HepG2 (cell line): ENCODE results near the gene TEDC1. TPM values are rescaled to one million over a fixed set of nuclear protein-coding genes. Genes with fewer than 3 reads are reported as not detected.

Experiments used
- GABPB1 ChIP-seq: IDR thresholded peaks from 2 replicates; pipeline ENCODE4 v1.6.1; 2016; ENCODE audit warnings: mild to moderate bottlenecking, missing genetic modification reagents, moderate library complexity, missing compliant biosample characterization
- KLF16 ChIP-seq, 2 experiments: sonication (generic) in 1 of 2; formaldehyde crosslinking in 1 of 2; IDR thresholded peaks; 2 replicates each; pipeline versions ENCODE4 v1.6.1 to v1.8.0; 2016 to 2023; ENCODE audit warnings: missing genetic modification reagents in 2 of 2, missing compliant biosample characterization in 1 of 2
- NFRKB ChIP-seq: fragments of 450-650 bp; IDR thresholded peaks from 2 replicates; pipeline ENCODE4 v1.6.1; 2017
- NKX3-1 ChIP-seq: sonication (generic); formaldehyde crosslinking; IDR thresholded peaks from 2 replicates; pipeline ENCODE4 v1.5.0; 2020; ENCODE audit warnings: missing genetic modification reagents
- ONECUT2 ChIP-seq: sonication (generic); formaldehyde crosslinking; IDR thresholded peaks from 2 replicates; pipeline ENCODE4 v1.4.0; 2020; ENCODE audit warnings: missing genetic modification reagents
- RARG ChIP-seq: sonication (generic); formaldehyde crosslinking; IDR thresholded peaks from 2 replicates; pipeline ENCODE4 v1.4.0; 2020; ENCODE audit warnings: low read depth, mild to moderate bottlenecking, missing genetic modification reagents
- RBM22 ChIP-seq: fragments of 200-400 bp; formaldehyde crosslinking; optimal IDR thresholded peaks from 2 replicates; pipeline ENCODE3; 2017; ENCODE audit warnings: mild to moderate bottlenecking, low read length, moderate library complexity
- REL ChIP-seq: sonication (generic); formaldehyde crosslinking; conservative IDR thresholded peaks from 2 replicates; pipeline ENCODE4 v1.8.0; 2022; ENCODE audit warnings: mild to moderate bottlenecking, missing genetic modification reagents, moderate library complexity
- REPIN1 ChIP-seq: sonication (generic); formaldehyde crosslinking; IDR thresholded peaks from 2 replicates; pipeline ENCODE4 v1.8.0; 2022; ENCODE audit warnings: missing genetic modification reagents, low read depth, mild to moderate bottlenecking, borderline replicate concordance
- SP5 ChIP-seq: IDR thresholded peaks from 2 replicates; pipeline ENCODE4 v1.6.1; 2016; ENCODE audit warnings: low read depth, borderline replicate concordance
- SRSF1 ChIP-seq: fragments of 200-400 bp; formaldehyde crosslinking; optimal IDR thresholded peaks from 2 replicates; pipeline ENCODE3; 2017; ENCODE audit warnings: mild to moderate bottlenecking, low read depth, low read length, moderate library complexity
- ZNF598 ChIP-seq: sonication (generic); formaldehyde crosslinking; IDR thresholded peaks from 2 replicates; pipeline ENCODE4 v1.5.1; 2020; ENCODE audit warnings: mild to moderate bottlenecking, missing genetic modification reagents, borderline replicate concordance
- ZNF776 ChIP-seq: sonication (generic); formaldehyde crosslinking; IDR thresholded peaks from 2 replicates; pipeline ENCODE4 v1.4.0; 2020; ENCODE audit warnings: mild to moderate bottlenecking, missing genetic modification reagents
- polyA plus RNA-seq, 8 experiments: library from polyadenylated mRNA; depleted of rRNA in 3 of 8; stranded (reverse) in 7 of 8; unstranded in 1 of 8; fragments of >200 nt; fragmentation: Illumina TruSeq in 4 of 8; extraction: Trizol in 4 of 8; gene quantifications; 2 replicates each; pipeline versions ENCODE4 v1.2.1 to v1.2.3, GENCODE V29; 2011 to 2016; ENCODE audit warnings: low read depth in 4 of 8, missing spikeins in 1 of 8, mixed read lengths in 1 of 8; ENCODE audit not compliant: insufficient read depth in 1 of 8
- total RNA-seq, 5 experiments: library from RNA; depleted of rRNA; stranded (reverse); fragments of >200 nt; fragmentation: Illumina TruSeq; extraction: Trizol; gene quantifications; 2 replicates each; pipeline ENCODE4 v1.2.3, GENCODE V29; 2016; ENCODE audit warnings: low read depth in 1 of 5
- TF ChIP-seq, protein P1 (sequence below): sonication (generic); formaldehyde crosslinking; conservative IDR thresholded peaks from 2 replicates; pipeline ENCODE4 v1.4.0; 2020; ENCODE audit warnings: missing genetic modification reagents
- TF ChIP-seq, protein P2 (sequence below): sonication (generic); formaldehyde crosslinking; IDR thresholded peaks from 2 replicates; pipeline ENCODE4 v1.8.0; 2023; ENCODE audit warnings: mild to moderate bottlenecking, missing genetic modification reagents
- TF ChIP-seq, protein P3 (sequence below): sonication (generic); formaldehyde crosslinking; IDR thresholded peaks from 2 replicates; pipeline ENCODE4 v1.9.0; 2021; ENCODE audit warnings: missing genetic modification reagents, borderline replicate concordance
- TF ChIP-seq, protein P4 (sequence below): sonication (generic); formaldehyde crosslinking; IDR thresholded peaks from 2 replicates; pipeline ENCODE4 v1.4.0; 2020; ENCODE audit warnings: mild to moderate bottlenecking, missing genetic modification reagents, borderline replicate concordance
- TF ChIP-seq, protein P5 (sequence below): sonication (generic); formaldehyde crosslinking; IDR thresholded peaks from 2 replicates; pipeline ENCODE4 v1.9.0; 2022; ENCODE audit warnings: missing genetic modification reagents, mild to moderate bottlenecking, borderline replicate concordance

TEDC1 gene
- total and polyA plus RNA-seq, 2 of the 13 experiments (the other 11 are each of a cell fraction or from before 2014, with no cell fraction given) = 5.7 to 27.4 TPM

DNA sequence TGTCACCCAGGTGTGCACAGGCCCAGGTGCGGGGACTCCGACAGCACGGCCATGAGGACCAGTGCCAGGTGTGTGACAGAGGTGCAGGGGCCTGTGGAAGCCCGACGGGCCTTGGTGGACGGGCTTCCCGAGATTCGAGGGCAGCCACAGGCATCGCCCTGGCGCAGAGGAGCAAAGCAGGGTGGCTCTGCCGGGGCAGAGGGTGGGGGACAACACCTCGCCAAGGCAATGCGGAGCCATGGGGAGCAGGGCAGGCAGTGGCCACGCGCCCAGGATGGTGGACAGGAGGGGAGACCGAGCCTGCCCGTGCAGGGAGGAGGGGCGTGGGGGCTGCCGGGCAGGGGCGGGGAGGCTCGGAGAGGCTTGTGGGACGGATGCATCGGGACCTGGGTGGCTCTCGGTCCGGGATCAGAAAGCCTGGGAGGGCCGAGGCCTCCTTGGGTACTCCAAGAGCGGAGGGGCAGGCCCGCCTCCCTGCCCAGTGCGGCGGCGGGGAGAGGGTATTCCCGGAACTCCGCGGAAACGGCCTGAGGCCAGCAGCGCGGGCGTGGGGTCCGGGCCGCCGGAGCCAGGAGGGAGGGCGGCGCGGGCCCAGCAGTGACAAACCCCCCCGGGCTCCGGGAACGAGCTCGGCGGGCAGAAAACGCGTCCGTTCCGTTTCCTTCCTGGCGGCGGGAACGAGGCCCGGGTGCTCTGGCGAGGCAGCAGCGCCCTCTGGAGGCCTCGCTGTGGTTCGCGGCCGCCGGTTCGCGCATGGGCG lies 37.0 kb downstream of the TEDC1 start (continued):
- TF ChIP-seq REPIN1 (CRISPR knock-in tag) (no peak), RBM22 (no peak), ONECUT2 (no peak), REL (peak; percentile 63; the same call in 1 of the 2 replicates), SP5 (CRISPR knock-in tag) (no peak), NFRKB (no peak), SRSF1 (no peak), RARG (CRISPR knock-in tag) (no peak), NKX3-1 (CRISPR knock-in tag) (no peak), ZNF598 (CRISPR knock-in tag) (no peak), GABPB1 (peak; percentile 80), KLF16 (CRISPR knock-in tag; IDR thresholded peaks at IDR 0.05) (peak in 1 of 2 experiments; percentile 47; a peak in 1 of 4 replicates), ZNF776 (CRISPR knock-in tag) (peak; percentile 49; the same call in 1 of the 2 replicates)
- TF ChIP-seq, protein P1, sequence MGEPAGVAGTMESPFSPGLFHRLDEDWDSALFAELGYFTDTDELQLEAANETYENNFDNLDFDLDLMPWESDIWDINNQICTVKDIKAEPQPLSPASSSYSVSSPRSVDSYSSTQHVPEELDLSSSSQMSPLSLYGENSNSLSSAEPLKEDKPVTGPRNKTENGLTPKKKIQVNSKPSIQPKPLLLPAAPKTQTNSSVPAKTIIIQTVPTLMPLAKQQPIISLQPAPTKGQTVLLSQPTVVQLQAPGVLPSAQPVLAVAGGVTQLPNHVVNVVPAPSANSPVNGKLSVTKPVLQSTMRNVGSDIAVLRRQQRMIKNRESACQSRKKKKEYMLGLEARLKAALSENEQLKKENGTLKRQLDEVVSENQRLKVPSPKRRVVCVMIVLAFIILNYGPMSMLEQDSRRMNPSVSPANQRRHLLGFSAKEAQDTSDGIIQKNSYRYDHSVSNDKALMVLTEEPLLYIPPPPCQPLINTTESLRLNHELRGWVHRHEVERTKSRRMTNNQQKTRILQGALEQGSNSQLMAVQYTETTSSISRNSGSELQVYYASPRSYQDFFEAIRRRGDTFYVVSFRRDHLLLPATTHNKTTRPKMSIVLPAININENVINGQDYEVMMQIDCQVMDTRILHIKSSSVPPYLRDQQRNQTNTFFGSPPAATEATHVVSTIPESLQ (CRISPR knock-in tag) = no peak
- TF ChIP-seq, protein P2, sequence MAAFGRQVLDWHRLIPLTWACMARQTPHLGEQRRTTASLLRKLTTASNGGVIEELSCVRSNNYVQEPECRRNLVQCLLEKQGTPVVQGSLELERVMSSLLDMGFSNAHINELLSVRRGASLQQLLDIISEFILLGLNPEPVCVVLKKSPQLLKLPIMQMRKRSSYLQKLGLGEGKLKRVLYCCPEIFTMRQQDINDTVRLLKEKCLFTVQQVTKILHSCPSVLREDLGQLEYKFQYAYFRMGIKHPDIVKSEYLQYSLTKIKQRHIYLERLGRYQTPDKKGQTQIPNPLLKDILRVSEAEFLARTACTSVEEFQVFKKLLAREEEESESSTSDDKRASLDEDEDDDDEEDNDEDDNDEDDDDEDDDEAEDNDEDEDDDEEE = no peak; the same call in 1 of the 2 replicates
- TF ChIP-seq, protein P3, sequence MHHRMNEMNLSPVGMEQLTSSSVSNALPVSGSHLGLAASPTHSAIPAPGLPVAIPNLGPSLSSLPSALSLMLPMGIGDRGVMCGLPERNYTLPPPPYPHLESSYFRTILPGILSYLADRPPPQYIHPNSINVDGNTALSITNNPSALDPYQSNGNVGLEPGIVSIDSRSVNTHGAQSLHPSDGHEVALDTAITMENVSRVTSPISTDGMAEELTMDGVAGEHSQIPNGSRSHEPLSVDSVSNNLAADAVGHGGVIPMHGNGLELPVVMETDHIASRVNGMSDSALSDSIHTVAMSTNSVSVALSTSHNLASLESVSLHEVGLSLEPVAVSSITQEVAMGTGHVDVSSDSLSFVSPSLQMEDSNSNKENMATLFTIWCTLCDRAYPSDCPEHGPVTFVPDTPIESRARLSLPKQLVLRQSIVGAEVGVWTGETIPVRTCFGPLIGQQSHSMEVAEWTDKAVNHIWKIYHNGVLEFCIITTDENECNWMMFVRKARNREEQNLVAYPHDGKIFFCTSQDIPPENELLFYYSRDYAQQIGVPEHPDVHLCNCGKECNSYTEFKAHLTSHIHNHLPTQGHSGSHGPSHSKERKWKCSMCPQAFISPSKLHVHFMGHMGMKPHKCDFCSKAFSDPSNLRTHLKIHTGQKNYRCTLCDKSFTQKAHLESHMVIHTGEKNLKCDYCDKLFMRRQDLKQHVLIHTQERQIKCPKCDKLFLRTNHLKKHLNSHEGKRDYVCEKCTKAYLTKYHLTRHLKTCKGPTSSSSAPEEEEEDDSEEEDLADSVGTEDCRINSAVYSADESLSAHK = no peak
- TF ChIP-seq, protein P4, sequence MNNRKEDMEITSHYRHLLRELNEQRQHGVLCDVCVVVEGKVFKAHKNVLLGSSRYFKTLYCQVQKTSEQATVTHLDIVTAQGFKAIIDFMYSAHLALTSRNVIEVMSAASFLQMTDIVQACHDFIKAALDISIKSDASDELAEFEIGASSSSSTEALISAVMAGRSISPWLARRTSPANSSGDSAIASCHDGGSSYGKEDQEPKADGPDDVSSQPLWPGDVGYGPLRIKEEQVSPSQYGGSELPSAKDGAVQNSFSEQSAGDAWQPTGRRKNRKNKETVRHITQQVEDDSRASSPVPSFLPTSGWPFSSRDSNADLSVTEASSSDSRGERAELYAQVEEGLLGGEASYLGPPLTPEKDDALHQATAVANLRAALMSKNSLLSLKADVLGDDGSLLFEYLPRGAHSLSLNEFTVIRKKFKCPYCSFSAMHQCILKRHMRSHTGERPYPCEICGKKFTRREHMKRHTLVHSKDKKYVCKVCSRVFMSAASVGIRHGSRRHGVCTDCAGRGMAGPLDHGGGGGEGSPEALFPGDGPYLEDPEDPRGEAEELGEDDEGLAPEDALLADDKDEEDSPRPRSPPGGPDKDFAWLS = no peak
- TF ChIP-seq, protein P5, sequence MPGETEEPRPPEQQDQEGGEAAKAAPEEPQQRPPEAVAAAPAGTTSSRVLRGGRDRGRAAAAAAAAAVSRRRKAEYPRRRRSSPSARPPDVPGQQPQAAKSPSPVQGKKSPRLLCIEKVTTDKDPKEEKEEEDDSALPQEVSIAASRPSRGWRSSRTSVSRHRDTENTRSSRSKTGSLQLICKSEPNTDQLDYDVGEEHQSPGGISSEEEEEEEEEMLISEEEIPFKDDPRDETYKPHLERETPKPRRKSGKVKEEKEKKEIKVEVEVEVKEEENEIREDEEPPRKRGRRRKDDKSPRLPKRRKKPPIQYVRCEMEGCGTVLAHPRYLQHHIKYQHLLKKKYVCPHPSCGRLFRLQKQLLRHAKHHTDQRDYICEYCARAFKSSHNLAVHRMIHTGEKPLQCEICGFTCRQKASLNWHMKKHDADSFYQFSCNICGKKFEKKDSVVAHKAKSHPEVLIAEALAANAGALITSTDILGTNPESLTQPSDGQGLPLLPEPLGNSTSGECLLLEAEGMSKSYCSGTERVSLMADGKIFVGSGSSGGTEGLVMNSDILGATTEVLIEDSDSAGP (CRISPR knock-in tag) = no peak
